SH-SY5Y (cell line): Measurements from ENCODE around the gene NPM1.

ENCODE experiments used
- GATA2 ChIP-seq: IDR thresholded peaks from 2 replicates; pipeline ENCODE4 v1.6.1; 2011; ENCODE audit warnings: mild to moderate bottlenecking, low read depth, low read length
- GATA3 ChIP-seq: IDR thresholded peaks from 2 replicates; pipeline ENCODE4 v1.6.1; 2011; ENCODE audit warnings: low read depth, mild to moderate bottlenecking, low read length, moderate library complexity

- no peak for TF ChIP-seq GATA3
- no peak for TF ChIP-seq GATA2
Measured at GRCh38 chr5:171441246-171441791, 53.7 kb downstream of the NPM1 start.
